ENCODE results near the gene DDC.

DNA sequence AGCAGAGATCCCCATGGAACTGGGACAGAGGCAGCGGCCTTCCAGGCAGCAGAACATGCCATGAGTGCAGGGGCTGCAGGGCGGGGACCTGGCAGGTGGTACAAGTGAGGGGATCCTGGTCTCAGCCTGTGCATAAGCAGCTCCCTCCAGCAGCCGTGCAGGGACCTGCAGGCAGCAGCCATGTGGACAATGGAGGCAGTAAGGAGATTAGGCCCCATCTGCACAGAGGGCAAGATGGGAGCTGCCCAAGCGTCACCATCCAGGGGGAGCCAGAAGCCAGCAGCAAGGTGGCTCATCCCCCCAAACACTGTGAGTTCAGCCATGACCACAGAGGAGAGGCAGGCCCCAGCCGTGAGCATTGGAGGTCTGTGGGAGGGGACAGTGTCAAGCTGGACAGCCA is 3.1 kb downstream of the DDC start:
- TF ChIP-seq, protein P1, sequence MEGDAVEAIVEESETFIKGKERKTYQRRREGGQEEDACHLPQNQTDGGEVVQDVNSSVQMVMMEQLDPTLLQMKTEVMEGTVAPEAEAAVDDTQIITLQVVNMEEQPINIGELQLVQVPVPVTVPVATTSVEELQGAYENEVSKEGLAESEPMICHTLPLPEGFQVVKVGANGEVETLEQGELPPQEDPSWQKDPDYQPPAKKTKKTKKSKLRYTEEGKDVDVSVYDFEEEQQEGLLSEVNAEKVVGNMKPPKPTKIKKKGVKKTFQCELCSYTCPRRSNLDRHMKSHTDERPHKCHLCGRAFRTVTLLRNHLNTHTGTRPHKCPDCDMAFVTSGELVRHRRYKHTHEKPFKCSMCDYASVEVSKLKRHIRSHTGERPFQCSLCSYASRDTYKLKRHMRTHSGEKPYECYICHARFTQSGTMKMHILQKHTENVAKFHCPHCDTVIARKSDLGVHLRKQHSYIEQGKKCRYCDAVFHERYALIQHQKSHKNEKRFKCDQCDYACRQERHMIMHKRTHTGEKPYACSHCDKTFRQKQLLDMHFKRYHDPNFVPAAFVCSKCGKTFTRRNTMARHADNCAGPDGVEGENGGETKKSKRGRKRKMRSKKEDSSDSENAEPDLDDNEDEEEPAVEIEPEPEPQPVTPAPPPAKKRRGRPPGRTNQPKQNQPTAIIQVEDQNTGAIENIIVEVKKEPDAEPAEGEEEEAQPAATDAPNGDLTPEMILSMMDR (IDR thresholded peaks at IDR 0.05): no peak
- TF ChIP-seq POLR2AphosphoS5 (IDR thresholded peaks at IDR 0.05): no peak
